C4-2B (cell line): ENCODE measurements around the gene PRRC2A.

Experiments
- ZFX ChIP-seq: fragments of 450-650 bp; IDR thresholded peaks from 2 replicates; pipeline ENCODE4 v1.6.1; 2017
- TF ChIP-seq, protein P1 (sequence below): fragments of 450-650 bp; conservative IDR thresholded peaks from 2 replicates; pipeline ENCODE4 v1.5.1; 2017; ENCODE audit warnings: mild to moderate bottlenecking

DNA sequence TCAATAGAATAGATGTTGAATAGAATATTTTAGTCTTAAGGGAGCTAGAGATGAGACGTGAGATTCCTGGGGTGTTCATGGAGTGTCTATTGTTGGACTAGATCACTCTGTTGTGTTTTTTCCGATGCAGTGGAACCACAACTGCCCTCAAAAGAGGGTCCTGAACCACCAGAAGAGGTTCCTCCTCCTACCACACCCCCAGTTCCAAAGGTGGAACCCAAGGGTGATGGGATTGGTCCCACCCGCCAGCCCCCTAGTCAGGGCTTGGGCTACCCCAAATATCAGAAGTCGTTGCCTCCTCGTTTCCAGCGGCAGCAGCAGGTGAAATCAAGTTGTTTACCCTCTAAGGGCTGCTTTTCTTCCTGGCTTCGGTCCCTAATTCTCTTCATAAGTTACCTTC lies 8.5 kb downstream of the PRRC2A start:
- TF ChIP-seq, protein P1, sequence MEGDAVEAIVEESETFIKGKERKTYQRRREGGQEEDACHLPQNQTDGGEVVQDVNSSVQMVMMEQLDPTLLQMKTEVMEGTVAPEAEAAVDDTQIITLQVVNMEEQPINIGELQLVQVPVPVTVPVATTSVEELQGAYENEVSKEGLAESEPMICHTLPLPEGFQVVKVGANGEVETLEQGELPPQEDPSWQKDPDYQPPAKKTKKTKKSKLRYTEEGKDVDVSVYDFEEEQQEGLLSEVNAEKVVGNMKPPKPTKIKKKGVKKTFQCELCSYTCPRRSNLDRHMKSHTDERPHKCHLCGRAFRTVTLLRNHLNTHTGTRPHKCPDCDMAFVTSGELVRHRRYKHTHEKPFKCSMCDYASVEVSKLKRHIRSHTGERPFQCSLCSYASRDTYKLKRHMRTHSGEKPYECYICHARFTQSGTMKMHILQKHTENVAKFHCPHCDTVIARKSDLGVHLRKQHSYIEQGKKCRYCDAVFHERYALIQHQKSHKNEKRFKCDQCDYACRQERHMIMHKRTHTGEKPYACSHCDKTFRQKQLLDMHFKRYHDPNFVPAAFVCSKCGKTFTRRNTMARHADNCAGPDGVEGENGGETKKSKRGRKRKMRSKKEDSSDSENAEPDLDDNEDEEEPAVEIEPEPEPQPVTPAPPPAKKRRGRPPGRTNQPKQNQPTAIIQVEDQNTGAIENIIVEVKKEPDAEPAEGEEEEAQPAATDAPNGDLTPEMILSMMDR: no peak
- no peak for TF ChIP-seq ZFX
